ENCODE results near the gene MBOAT2.
"Not testable (repeated sequence)": the region's sequence is repeated elsewhere in the genome, so short reads cannot be mapped to it uniquely, and the experiment has no call there.

The MBOAT2 gene

DNA sequence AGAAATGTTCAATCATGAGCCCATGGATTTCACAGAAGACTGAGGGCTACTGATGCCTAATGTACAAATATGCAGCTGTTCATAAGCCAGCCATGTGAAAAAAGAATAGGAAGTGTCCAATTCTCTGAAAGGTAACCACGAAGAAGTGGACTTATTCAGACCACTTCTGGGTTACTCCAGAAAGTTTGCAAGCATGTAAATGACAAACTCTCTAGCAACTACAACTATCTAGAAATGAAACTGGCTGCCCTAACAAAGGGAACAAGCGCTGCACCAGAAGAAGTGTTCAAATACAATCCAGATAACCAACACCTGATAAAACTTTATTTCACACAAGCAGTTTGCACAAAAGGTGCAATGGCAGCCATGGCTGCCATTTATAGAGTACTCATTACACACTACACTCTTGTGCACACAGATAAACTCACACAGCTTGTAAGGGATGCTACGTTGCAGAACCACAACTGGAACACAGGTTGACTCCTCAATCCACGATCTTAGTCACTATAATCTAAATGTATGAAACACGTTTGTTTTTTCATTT, 13.9 kb downstream of the MBOAT2 start:
- no peak for DNase-seq

DNA sequence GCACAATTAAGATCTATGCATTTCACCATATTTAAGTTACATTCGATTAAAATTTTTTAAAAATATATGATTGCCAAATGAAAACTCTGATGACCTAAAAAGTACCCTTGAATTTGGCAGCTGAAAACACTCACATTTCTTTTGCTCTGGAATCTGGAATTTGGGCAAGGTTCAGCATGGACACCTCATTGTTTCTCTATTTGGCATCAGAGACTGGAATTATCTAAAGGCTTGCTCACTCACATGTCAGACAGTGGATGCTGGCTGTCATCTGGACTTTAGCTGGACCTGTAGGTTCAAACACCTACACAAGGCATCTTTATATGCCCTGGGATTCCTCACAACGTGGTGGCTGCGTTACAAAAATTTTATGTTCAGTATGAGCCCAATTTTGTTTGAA, 16.1 kb downstream of the MBOAT2 start:
- DNase-seq = no peak

DNA sequence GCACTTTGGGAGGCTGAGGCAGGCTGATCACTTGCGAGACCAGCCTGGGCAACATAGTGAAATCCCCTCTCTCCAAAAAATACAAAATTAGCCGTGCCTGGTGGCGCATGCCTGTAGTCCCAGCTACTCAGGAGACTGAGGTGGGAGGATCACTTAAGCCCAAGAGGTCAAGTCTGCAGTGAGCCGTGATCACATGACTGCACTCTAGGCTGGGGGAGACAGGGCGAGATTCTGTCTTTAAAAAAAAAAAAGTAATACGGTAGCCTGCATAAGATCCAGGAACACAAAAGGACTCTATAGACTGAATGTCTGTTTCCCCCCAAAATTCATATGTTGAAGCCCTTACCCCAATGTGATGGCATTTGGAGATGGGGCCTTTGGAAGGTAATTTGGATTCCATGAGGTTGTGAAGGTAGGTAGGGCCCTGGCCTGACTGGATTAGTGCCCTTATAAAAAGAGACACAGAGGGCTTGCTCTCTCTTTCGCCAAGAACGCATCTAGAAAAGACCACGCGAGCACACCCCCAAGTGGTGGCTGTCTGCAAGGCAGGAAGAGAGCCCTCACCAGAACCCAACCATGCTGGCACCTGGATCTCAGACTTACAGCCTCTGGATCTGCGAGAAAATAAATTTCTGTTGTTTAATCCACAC, 17.0 kb downstream of the MBOAT2 start:
- DNase-seq = no peak

DNA sequence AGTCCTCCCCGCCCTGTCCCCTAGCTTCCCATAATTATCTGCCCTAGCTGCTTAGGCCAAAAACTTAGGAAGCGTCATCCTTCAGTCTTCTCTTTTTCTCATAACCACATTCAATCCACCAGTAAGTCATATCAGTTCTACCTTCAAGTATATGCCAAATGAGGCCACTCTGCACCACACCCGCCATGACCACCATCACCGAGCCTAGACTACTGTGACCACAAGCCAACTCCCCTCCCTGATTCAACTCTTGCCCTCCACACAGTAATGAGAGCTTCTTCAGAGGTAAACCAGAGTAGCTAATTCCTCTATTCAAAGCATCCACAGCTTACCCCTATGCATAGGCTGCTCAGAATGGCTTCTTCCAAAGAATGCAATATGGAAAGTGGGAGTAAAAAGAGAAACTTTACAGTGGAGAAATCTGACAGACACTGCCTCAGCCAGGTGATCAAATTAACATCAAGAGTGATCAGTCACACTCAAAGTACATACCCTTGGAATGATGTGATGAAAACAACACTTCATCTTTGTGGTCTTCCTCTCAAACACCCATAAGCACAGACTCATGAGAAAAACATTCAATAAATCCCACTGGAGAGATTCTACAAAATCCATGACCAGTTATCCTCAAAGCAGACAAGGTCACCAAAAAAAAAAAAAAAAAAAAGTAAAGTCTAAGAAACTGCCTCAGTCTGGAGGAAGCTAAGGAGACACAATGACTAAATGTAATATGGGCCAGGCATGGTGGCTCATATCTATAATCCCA, 17.7 kb downstream of the MBOAT2 start:
- DNase-seq = no peak

DNA sequence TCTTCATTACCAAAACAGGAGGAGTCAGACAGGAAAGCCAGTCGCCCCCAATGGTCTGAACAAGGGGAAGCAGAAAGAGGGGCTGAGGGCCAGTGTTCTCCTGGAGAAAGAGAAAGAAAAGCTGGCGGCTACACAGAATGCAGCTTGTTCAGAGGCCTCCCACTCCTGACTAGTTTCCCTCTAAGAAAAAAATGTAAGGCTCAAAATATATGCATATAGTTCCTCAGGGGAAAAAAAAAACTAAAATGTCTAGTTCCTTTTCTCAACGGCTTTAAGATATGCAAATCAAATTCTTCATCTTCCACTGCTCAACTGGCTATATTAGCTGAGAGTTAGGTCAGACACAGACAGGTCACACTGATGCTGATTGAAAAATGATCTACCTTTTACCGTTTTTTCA, 18.6 kb downstream of the MBOAT2 start:
- DNase-seq = no peak

DNA sequence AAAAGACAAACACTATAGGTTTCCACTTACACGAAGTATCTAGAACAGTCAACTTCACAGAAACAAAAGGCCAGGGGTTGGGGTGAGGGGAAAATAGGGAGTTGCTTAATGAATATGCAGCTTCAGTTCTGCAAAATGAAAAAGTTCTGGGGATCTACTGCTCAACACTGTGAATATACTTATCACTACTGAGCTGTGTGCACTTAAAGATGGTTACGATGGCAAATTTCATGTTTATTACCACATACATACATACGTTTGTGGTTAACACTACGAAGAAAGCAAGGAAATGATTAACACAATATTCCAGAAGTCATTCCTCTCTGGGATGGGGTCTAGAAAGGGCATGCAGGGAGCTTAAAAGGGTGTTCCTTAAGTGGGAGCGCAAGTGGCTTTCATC, 19.3 kb downstream of the MBOAT2 start:
- DNase-seq = no peak

DNA sequence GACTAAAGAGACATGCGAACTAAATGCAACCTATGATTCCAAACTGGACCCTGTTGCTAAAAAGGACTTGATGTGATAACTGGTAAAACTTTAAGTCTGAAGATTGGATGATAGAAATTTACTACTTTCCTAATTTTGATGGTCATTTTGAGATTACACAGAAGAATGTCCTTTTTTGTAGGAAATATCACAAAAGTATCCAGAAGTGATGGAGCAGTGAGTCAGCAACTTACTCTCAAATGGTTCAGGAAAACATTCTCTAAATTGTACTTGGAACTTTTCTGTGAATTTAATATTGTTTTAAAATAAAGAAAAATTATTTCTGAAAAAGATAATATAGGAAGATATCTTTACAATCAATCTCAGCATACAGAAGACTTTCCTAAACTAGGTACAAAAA, 19.9 kb downstream of the MBOAT2 start:
- no peak for DNase-seq

DNA sequence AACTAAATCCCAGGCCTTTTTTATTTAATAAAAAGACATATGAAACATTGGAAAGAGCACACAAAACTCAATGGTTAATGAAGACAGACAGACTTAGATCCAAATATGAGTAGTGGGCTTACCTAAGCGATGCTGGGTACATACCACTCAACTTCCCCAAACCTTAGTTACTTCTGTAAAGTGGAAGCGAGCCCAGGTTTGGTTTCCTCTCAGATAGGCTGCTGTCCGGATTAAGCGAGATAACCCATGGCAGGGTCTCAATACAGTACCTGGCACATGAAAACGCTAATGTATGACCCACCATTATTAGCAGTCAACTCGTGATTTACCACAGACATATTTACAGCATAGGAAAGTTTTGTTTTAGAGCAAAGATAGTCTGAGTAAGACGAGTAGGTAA, 21.6 kb downstream of the MBOAT2 start:
- DNase-seq = no peak

DNA sequence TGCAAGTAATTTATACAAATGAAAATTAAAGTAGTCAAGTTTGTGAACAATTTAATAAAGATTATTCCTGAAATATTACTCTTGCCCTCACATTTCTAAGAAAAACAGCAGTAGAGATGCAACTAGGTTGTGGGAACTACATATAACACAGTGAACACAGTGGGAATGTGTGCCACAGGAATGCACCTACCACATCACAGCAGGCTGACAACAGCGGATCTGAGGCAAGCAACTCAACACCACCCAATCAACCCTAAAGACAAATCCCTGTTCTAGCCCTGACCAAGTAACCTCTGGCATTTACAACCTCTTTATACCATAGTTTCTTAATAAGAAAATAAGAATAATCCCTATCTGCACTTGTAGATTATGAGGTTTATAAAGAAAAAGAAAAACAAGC, 23.4 kb downstream of the MBOAT2 start:
- no peak for DNase-seq

DNA sequence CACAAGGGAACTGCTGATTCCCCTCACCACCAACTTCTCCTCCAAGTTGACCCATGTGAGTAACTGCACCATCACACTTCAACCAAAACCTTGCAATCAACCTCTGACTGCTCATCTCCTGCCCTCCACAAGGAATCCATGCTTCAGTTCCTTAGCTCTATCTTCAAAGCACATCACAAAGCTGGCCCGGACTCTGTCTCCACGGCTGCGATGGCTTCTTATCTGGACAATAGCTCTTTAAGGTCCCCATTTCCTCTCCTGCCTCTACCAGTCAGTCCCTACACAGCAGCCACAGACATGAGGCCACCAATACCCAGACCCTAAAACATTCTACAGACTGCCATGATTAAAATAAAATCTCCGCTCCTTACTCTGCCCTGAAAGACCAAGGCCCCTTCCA, 25.7 kb downstream of the MBOAT2 start:
- no peak for DNase-seq

DNA sequence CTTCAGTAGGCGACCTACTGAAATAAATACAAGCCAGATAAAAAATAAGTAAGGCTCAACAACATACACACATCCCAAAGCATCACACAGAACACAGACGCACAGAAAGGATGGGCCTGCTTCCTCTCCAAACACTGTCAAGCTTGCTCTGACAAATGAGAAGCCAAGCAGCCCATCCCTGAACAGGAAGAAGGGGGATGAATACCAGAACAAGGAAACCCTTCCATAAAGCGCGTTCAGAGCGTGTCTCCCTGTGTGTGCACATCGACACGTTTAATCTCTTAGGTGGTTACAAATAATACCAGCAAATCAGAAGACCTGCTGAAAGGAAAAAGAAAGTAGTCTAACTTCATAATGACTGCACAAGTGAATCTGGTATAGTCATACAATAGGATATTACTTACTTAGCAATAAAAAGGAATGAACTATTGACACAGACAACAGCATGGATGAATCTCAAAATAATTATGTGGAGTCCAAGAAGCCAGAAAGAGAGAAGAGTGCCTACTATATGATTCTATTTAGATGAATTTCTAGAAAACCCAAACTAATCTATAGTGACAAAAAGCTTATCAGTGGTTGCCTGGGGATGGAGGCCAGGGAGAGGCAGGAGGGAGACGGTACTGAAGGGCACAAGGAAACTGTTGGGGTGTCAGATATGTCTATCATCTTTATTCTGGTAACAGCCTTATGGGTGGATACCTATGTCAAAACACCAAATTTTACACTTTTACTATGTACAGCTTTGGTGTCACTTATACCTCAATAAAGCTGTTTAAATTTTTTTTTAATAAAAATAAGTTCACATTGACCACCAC, 26.8 kb downstream of the MBOAT2 start:
- DNase-seq = no peak

DNA sequence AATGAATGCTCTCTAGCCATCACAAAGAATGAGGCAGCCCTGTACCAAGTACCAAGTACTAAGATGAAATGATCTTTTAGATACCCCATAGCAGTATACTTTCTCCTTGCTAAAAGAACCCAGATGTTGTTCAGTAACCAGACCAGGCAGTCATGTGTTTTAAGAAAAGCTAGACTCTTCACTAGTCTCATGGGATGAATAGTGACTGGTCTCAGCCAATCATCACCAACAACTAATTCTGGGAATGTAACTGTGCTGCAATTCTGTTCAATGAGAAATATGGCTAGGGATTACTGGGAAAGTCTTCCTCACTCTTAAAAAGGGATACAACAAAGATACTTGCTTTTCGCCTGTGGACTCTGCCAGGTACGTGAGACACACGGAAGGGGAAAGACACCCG, 29.5 kb downstream of the MBOAT2 start:
- DNase-seq = no peak

DNA sequence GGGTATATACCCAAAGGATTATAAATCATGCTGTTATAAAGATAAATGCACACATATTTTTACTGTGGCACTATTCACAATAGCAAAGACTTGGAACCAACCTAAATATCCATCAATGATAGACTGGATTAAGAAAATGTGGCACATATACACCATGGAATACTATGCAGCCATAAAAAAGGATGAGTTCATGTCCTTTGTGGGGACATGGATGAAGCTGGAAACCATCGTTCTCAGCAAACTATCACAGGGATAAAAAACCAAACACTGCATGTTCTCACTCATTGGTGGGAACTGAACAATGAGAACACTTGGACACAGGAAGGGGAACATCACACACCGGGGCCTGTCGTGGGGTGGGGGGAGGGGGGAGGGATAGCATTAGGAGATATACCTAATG, 30.5 kb downstream of the MBOAT2 start:
- DNase-seq = not testable (repeated sequence)

DNA sequence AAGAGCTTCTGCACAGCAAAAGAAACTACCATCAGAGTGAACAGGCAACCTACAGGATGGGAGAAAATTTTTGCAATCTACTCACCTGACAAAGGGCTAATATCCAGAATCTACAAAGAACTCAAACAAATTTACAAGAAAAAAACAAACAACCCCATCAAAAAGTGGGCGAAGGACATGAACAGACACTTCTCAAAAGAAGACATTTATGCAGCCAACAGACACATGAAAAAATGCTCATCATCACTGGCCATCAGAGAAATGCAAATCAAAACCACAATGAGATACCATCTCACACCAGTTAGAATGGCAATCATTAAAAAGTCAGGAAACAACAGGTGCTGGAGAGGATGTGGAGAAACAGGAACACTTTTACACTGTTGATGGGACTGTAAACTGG, 30.9 kb downstream of the MBOAT2 start:
- DNase-seq = not testable (repeated sequence)

DNA sequence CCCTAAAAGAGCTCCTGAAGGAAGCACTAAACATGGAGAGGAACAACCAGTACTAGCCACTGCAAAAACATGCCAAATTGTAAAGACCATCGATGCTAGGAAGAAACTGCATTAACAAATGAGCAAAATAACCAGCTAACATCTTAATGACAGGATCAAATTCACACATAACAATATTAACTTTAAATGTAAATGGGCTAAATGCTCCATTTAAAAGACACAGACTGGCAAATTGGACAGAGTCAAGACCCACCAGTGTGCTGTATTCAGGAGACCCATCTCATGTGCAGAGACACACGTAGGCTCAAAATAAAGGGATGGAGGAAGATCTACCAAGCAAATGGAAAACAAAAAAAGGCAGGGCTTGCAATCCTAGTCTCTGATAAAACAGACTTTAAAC, 34.1 kb downstream of the MBOAT2 start:
- DNase-seq = not testable (repeated sequence)

DNA sequence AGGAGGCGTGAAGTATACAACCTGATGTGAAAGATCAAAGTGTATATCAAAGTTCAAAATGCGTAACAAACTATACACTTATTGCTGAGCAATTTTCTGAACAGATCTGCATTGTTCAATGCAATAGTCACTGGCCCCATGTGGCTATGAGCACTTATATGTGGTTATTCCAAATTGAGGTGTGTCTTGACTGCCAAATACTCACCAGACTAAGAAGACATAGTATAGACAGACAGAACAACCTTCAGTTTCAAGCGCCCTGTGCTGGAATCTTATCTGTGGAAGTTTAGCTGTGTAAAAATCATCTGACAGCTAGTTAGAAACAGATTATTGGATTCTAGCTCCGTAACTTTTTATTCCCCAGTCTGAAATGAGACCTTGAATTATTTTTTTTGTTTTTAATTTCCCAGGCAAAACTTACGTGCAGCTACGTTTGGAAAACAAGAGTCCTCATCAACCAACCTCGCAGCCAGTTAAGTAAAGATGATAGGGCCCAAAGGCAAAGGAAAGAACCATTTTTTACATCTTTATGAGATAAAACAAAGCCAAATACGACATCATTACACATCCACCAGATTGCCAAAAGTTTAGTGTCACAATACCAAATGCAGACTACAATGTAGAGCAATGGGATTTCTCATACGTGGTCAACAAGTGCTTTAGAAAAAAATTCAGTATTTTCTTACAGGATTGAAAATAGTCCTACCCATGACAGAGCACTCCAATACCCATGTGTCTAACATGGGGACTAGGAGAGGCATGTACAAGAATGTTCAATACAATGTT, 37.2 kb downstream of the MBOAT2 start:
- DNase-seq = no peak

DNA sequence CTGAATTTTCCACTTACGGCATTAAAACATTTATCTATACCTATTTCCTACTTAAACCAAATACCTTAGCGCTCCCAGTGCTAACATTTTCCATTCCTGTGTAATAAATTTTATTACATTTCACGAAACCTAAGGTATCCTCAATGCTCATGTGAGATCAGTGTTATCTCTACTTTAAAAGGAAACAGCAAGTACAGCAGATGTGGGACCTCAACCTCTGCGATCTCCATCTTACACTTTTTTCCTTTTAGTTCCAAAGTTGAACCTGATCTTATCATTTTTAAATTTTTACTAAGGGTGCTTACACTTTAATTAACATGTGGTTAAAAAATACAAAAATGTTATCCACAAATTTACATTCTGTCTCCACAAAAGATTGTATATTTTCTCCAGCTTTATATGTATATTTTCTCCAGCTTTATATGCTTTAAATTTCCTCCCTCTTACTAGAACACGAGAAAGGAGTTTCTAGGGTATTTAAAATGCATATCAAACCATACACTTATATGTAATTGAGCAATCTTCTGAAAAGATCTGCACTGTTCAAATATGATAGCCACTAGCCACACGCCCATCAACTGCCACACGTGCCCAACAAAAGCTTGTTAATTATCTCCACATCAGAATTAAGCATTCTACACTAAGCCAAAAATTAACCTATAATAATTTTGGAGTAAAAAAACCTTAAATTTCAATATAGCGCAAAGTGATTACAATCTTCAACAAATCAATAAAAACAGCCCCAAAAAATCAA, 38.1 kb downstream of the MBOAT2 start:
- DNase-seq = no peak

DNA sequence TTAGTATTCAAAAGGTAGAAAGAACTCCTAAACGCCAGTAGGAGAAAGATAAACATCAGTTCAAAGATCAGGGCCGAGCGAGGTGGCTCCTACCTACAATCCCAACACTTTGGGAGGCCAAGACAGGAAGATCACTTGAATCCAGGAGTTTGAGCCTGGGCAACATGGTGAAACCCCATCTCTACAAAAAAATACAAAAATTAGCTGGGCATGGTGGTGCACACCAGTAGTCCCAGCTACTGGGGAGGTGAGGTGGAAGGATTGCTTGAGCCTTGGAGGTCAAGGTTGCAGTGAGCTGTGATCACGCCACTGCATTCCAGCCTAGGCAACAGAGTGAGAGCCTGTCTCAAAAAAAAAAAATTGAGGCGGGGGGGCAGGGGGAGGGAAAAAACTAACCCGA, 40.6 kb downstream of the MBOAT2 start:
- no peak for DNase-seq

DNA sequence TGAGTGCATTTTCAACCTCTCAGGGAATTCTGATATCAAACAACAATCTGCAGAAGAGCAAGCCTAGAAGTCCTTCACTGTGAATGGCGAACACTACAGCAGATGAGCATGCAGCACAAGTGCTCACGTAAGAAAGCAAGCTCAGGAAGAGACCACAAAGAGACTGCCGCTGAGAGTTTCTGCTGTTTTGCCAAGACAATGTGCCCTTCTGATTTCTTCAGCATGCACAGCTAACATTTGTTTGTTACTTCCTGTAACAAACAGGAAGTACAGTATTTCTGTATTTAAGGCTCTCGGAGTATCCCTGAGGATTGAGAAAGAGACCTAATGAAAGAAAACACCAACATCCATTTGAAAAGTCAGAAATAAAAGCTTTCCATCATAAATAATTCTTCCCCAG, 45.9 kb downstream of the MBOAT2 start:
- no peak for DNase-seq

DNA sequence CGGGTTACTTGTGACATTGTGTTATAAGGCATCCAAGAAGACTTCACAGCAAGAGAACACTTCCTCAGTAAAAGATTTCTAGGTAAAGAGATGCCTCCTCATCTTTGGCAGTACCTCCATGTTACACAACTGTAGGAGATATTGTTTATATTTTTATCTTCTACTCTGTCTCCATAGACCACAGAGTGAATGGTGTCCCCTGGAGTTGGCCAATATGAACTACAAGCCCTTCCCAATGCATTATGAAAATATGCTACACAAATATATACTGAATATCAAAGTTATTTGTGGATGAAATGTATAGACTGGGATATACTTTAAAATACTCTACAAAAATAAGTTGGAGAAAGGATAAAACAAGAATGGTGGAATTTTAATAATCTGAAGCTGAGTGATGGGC, 46.7 kb downstream of the MBOAT2 start:
- DNase-seq = no peak

DNA sequence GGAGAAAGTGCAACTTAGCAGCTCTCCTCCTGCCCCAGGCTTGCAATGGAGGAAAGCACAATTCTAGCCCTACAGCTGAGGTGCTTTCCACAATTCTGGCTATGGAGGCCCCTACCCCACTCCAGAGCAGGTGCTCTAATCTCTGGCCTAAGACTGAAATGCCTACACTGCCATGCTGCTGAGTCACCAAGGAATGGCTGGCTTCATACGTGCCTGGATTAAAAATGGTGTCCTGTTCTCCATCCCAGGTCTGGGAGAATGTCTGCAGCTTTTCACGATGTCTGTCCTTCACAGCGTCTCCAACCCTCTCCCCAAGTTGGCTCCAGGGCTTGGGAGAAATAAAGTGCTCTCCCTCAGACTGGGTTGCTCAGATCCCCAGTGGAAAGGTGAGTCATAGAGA, 48.5 kb downstream of the MBOAT2 start:
- no peak for DNase-seq

DNA sequence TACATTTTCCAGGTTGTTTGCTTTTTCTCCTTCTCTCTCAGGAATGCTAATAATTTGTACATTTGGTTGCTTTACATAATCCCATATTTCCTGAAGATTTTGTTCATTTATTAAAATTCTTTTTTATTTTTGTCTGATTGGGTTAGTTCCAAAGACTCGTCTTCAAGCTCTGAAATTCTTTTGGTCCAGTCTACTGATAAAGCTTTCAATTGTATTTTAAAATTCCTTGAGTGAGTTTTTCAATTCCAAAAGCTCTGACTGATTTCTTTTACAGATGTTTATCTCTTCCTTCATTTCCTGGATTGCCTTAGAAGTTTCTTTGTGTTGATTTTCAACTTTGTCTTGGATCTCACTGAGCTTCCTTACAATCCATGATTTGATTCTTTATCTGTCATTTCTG, 50.0 kb downstream of the MBOAT2 start:
- DNase-seq = no peak

All from NCI-H1436 (cell line).